ENCODE measurements around the gene ARL15.
"Not testable (repeated sequence)": the region's sequence is repeated elsewhere in the genome, so short reads cannot be mapped to it uniquely, and the experiment has no call there.

ARL15 gene

GRCh38 chr5:54013556-54014194 lies 296.7 kb downstream of the ARL15 start:
- DNase-seq, result no peak

DNA sequence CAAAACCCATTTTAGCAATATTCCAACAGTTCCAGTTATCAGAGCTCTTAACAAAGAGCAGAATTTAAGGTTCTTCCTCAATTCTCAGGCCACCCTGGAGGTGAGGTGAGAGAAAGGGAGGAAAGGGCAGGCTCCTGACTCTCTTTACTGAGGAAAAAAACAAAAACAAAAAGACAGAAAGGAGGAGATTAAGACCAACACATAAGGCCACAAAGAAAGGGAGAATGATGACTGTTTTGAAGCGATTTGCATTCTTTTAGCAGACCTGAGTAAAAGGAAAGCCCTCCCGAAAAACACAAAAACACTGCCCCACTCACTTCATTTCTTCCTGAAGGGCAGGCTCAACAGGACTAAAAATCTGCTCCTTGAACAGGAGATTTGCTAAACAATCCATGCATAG lies 300.5 kb downstream of the ARL15 start:
- DNase-seq, result no peak

DNA sequence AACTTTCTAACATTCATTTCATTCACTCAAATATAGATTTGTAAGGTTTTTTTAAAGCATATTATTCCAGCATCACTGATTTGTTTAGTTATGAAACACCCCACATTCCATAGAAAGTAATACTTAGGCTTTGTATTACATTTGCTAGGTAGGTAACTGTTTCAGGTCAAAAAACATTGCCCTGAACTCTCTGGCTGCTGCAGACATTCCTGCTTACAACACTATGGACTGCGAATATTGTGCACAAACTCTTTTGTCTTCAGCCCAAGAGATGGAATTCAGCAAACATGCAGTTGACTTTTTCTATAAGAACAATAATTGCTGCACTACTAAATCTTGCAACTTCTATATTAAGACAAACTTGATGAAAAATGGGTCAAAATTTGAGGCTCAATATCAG lies 301.0 kb downstream of the ARL15 start:
- DNase-seq, result no peak

- no peak for DNase-seq
Measured at GRCh38 chr5:54007827-54008777, 302.3 kb downstream of the ARL15 start.

- no peak for DNase-seq
Measured at GRCh38 chr5:54004697-54005096, 305.7 kb downstream of the ARL15 start.

- DNase-seq, result no peak
Measured at GRCh38 chr5:54002779-54003178, 307.6 kb downstream of the ARL15 start.

GRCh38 chr5:54001976-54002775 lies 308.2 kb downstream of the ARL15 start:
- DNase-seq, result no peak

DNA sequence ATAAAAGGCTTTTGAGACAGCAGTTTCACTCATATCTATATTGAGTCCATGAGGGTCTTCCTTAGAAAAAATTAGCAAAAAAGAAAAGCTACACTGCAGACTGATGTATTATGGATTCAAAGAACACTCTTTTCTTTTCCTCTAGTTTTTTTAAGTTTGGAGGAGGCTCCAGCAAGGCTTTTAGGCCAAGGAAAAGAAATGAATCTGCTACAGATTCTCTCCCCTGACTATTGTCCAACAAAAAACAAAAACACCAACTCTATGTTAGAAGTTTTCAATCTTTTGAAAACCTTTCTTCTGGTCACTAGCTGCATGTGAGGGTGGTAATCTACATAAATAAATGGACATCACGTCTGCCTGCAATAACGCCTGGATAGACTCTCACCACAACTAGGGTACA lies 310.4 kb downstream of the ARL15 start:
- no peak for DNase-seq

DNA sequence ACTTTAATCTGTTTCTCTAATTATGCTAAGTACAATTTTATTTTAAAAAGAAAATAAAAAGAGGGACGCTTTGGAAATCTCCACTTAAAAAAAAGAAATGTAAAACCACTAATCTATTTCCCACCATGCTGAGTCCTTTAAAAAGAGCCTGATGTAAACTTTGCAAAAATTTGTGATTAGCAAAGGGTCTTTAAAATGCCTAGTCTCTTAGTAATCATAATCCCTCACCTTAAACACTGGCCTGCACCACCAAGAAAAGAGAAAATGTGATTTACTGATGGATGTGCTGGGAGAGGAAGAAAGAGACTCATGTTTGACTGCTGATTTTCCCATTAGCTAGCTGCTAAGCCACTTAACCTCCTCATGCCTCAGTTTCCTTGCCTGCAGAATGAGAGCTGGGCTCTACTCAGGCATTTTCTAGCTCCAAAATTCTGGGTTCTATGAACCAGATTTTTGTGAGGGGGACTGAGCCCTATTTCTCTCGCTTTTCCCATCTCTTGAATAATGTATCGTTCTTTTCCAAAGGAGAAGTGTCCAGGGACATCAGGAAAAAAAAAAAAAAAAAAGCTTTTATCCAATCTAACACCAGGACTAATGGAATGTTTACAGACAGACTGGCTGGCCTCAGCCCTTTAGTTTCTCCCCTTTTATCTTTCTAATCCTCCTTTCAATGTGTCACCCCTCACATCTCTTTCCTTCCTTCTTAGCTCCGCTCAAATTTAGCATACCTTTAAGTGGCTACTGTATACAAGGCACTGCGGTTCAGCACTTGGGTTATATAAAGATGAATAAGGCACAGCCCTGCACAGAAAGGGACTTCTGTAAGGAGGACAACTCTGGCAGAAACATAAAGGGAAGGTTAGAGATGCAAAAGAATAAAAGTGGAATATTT lies 312.4 kb downstream of the ARL15 start:
- no peak for DNase-seq

- no peak for DNase-seq
Measured at GRCh38 chr5:53996008-53996407, 314.4 kb downstream of the ARL15 start.

GRCh38 chr5:53994148-53994547 lies 316.2 kb downstream of the ARL15 start:
- DNase-seq, result no peak

GRCh38 chr5:53991942-53992341 lies 318.4 kb downstream of the ARL15 start:
- no peak for DNase-seq

DNA sequence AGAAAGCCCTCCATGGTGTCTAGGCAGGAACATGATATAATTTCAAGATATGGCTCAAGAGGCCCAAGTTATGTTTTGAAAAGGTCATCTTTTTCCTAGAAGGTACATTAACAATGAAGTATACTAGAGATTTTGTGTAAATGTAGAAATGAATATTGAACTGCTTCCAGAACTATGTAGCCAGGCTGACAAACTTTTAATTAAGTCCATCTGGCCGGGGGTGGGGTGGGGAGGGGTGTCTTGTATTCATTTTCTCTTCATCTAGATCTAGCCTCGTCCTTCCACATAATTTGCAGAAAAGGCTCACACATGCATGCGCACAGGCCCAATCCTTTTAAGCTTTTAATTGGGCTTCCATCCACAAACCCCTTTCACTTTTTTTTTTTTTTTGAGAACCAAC lies 323.3 kb downstream of the ARL15 start:
- no peak for DNase-seq

DNA sequence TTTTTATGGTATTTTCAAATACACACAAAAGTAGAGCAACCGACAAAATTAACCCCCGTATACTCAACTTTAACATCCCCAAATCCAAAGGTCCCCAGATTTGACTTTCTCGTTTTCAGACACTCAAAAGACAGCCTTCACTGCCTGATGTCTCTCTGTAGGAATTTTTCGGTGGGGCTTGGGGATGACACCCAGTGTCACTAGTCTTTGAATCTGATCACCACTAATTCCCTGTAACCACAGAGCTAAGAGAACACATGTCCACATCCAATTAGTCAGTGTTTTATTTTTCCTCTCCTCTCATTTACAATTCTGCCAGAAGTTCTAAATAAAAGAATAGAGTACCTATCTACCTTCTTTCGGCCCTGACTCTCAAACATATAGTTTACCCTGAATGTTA lies 324.6 kb downstream of the ARL15 start:
- no peak for DNase-seq

DNA sequence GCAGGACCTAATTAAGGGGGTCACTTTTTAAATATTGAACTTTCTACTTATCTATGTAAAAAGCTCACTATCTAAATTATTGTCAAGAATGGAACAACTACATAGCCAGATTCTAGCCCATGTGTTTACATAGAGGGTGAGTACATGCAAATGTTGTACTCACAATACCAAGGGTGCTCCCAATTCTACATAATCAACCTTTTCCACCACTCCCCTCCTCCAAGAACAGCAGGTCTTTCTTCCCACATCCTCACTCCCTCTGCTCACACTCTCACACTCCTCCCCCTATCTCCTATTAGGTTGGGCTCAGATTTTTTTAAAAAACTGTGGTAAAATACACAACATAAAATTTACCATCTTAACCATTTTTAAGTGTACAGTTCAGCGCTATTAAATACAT lies 325.4 kb downstream of the ARL15 start:
- no peak for DNase-seq

- DNase-seq, result no peak
Measured at GRCh38 chr5:53983568-53984460, 326.6 kb downstream of the ARL15 start.

DNA sequence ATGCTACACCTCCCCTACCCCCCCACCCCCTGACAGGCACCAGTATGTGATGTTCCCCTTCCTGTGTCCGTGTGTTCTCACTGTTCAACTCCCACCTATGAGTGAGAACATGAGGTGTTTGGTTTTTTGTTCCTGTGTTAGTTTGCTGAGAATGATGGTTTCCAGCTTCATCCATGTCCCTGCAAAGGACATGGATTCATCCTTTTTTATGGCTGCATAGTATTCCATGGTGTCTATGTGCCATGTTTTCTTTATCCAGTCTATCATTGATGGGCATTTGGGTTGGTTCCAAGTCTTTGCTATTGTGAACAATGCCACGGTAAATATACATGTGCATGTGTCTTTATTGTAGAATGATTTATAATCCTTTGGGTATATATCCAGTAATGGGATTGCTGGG lies 328.1 kb downstream of the ARL15 start:
- DNase-seq, result not testable (repeated sequence)

DNA sequence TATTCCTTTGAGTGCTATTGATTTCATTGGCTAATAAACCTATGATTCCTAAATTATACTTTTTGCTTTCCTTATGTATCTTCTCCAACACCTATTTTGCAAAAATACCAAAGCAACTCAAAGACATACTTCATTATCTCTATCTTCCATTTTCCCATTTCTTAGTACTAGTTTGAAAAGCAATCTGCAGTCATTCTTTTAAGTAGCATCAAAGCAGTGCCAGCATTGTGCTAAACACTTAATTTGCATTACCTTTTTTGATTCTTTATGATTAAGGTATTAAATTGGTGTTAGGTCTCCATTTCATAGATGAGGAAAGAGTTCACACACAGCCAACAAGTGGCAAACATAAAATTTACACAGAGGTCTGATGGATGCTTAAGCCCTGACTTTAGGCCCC lies 330.3 kb downstream of the ARL15 start:
- no peak for DNase-seq

- DNase-seq, result no peak
Measured at GRCh38 chr5:53974021-53974420, 336.4 kb downstream of the ARL15 start.

- DNase-seq, result no peak
Measured at GRCh38 chr5:53972314-53972713, 338.1 kb downstream of the ARL15 start.

DNA sequence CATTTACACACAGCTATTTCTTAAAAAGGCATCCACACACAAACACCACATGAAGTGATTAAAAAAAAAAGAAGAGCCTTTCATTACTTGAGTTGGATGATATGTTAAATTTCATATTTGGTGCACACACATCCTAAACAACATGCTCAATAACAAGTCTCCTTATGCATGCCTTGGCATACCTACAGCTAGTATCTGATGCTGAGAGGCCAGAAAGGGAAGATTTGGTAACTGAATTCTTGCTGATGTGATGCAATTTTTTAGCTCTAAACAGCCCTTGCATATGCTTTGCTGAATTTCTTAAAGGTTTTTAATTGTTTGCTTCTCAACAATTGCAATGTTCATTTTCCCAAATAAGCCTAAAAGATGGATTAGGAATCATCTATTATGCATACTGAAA lies 338.8 kb downstream of the ARL15 start:
- DNase-seq, result no peak

Measured in activated effector memory CD4-positive, alpha-beta T cell treated with Interleukin-2 at 50 U/mL for 16 hours (primary cell).